Stimulated activated CD8-positive, alpha-beta memory T cell treated with anti-CD3 and anti-CD28 coated beads, Interleukin-7, amount 100 ng/mL, for 1 hour (primary cell): ENCODE measurements around the gene GLIPR2.
"Not testable (repeated sequence)": the region's sequence is repeated elsewhere in the genome, so short reads cannot be mapped to it uniquely, and the experiment has no call there.

ENCODE experiments used
- DNase-seq, 2 donors: peaks; one replicate each; pipeline ENCODE4 v3.0.0-alpha.2; 2020; ENCODE audit warnings: low read depth in 2 of 2

Gene GLIPR2, protein sequence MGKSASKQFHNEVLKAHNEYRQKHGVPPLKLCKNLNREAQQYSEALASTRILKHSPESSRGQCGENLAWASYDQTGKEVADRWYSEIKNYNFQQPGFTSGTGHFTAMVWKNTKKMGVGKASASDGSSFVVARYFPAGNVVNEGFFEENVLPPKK

DNA sequence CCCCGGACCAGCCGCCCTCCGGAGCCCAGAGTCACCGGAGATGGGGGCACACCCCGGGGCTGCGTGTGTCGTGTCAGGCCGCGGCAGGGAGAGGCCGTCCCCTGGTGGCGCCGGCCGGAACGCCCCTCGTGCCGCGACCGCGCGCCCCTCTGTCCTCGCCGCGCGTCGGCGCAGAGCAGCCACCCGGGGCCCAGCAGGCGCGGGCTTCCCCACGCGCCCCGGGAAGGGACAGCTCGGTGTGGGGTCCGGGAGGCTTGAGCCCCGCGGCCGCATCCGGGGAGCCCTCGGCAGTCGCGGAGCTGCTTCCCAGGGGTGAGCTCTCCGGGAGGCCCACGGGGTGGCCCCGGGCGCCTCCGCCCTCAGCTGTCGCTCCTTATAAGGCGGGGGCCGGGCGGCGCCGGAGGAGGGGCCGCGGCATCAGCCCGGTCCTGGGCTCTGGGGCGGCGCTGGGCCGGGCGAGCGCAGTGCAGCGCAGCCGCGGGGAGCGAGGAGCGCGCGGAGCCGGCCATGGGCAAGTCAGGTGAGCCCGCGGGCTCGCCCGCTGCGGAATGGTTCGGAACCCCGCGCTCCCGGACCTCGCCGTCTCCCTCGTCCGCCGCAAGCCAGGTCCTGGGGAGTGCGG lies at the start of gene GLIPR2:
Gene GLIPR2, plus strand, starts transcription at position 462 of the 622 bp plus-strand sequence. Its CDS starts 46 bp downstream, at position 508.
- DNase-seq: peak; percentile 56 to 57

DNA sequence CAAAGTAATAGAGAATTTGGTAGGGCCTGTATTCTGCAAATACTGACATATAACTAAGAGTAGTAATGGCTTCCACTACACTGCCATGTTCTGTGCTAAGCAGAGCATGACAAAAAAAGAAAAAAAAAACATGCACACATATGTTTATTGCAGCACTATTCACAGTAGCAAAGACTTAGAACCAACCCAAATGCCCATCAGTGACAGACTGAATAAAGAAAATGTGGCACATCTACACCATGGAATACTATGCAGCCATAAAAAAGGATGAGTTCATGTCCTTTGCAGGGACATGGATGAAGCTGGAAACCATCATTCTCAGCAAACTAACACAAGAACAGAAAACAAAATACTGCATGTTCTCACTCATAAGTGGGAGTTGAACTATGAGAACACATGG lies 49.5 kb upstream of the GLIPR2 start:
- DNase-seq: not testable (repeated sequence)

DNA sequence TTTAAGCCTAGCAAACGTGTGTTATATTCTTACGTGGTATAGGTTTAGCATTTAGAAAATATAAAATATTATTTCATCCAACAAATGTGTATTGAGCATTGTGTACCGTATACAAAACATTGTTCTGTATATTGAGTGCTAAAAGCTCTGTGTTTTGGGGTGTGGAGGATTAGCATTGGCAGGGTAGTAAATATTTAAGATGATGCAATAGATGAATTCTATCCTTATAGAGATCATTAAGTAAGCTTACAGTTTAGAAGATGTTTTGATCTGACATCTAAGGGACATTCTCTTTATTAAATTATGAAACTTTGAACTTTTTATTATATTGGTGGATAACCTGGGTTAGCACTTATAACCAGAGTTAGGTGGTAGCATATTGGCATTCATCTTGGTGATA lies 48.5 kb upstream of the GLIPR2 start:
- DNase-seq: no peak

DNA sequence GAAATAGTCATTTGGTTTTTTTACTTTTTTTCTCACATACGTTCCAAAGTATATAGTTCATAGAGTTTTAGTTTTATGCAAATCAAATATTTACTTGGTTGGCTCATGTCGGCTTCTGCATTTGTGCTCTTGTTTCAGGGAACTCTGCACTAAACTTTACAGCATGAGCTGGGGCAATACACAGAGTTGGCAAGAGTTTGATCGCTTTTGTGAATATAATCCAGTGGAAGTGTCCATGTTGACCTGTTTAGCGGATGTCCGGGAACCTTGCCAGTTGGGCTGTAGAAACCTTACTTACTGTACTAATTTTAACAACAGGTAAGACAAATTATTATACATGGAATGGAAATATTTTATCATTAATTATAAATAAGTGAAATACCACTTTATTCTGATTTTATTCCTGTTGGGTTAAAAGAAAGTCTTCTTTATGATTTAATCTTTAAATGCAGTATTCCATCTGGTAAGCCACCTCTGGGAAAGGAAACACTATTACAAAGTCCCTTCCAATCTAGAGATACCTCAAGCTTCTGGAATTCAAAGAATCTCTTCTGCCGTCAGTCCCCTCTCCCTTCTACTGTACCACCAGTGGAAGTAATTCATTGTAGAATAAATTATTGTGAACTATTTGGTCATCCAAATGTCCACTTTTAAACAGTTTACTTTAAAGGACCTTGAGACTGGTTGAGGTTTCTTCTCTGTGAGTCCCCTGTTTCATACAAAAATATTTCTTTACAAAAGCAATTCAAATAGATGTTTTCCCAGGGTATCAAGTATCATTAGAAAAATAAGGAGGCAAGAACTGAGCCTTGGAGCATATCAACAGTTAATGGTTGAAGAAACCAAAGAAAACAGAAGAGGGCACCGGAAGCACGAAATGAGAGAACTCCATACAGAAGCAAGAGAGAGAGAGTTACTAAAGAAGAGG lies 45.2 kb upstream of the GLIPR2 start:
- DNase-seq: no peak

DNA sequence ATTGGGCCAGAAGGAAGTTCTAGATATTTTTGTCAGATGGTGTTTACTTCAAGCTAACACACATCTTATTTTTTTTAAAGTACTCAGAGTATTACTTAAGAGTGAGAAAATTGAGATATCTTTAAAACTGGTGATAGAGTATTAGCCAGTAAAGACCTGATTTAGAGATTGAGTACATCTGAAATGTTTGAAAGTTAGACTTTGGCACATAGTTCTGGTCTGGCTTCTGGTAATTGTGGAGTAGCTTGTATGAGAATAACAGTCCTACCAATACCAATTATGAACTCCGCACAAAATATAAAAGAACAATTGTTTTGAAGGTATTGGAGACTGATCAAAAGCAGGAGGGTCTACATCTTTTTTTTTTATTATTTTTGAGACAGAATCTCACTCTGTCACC lies 44.5 kb upstream of the GLIPR2 start:
- DNase-seq: no peak

DNA sequence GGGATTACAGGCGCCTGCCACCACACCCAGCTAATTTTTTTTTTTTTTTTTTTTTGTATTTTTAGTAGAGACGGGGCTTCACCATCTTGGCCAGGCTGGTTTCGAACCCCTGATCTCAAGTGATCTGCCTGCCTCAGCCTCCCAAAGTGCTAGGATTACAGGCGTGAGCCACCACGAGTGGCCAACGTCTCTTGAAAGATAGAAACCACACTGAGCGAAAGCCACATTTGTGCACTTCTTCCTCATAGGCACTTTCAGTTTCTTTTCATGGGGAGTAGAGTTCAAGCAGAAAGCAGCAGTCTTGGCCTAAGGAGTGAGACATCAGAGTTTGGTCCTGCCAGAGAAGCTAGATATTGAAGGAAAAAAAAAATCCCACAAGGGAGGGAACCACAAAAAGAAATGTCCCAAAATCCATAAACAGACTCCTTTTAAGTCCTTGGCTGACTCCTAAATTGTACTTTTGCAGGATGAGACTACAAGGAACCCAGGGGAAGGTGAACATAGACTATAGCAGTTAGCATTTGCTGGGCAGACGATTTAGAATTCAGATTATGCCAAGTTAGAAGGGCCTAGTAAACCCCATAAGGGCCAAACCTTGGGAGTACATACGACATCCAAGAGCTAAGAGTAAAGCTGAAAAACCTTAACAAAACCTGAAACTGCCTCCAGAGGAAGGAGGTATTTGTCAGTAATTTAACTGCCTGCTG lies 43.9 kb upstream of the GLIPR2 start:
- no peak for DNase-seq

DNA sequence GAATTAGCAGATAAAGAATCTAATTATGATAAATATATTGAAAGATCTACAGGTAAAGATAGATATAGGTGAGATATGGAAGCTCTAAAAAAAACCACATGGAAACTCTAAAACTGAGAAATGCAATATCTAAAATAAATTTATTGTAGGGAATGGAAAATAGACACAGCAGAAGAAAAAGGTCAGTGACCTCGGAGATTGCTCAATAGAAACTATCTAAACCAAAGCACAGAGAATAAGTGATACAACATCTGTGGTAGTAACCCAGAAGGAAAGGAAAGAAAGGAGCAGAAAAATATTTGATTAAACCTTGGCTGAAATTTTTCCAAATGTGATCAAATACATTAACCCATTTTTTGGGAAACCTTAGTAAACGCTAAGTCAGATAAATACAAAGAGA lies 43.1 kb upstream of the GLIPR2 start:
- DNase-seq: no peak

DNA sequence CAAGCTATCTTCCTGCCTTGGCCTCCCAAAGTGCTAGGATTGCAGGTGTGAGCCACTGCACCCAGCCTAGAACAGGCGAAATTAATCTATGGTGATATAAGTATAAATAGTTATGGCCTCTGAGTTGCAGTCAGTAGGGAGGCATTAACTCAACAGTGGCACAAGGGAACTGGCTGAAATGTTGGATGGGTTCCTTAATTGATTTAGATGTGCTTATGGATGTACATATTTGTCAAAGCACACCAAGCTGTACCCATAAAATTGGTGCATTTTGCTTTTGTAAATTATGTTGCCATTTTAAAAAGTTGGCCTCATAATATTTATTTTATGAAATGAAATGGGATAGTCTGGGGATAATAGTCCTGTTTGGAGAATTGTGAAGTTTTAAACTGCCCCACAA lies 36.8 kb upstream of the GLIPR2 start:
- DNase-seq: no peak

DNA sequence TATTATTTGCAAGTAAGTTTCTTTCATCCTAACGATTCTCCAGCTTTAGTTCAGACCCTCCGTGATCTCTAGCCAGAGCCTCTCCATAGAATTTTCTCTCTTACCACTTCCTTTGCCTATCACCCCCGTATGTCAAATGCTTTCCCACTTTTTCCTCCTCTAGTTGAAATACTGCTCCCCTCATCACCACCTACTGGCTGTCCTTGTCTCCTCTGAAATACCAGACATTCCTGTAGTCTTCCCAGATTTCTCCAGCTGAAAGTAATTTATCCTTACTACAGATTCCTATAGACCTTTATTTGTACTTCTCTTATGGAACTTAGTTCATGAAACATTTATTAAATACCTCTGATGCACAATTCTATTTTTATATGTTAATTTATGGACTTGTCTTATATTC lies 36.0 kb upstream of the GLIPR2 start:
- DNase-seq: no peak

DNA sequence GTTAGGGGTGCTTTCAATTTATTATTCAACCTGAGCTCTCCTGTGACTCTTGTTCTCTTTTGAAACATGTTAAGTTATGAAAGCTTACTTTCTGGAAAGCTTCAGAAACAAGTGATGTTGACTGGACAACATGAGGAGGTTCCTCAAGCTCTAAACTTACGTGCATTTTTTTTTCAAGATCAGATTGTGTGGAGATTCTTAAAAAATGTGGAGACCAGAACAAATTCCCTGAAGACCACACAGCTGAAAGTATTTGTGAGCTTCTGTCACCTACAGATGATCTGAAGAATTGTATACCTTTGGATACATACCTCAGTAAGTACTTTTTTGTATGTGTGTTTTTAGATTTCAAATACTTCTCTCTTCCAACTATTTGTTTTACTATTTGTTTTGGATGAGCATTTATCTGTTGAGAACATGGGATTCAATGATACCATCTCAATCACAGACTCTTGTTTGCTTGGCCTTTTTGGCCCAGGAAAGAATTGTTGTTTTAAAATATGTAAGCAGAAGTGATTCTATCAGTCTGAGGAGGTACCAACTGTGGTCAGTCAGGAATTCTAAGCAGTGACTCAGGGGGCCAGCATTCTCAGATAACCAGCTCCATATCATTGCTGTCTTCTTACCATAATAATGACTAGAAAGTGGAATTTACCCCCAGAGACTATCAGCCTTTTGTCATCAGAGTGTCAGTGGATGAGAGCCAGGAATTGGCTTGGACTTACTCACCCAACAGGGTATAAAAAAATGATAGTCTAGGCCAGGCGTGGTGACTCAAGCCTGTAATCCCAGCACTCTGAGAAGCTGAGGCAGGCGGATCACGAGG lies 34.4 kb upstream of the GLIPR2 start:
- DNase-seq: no peak

DNA sequence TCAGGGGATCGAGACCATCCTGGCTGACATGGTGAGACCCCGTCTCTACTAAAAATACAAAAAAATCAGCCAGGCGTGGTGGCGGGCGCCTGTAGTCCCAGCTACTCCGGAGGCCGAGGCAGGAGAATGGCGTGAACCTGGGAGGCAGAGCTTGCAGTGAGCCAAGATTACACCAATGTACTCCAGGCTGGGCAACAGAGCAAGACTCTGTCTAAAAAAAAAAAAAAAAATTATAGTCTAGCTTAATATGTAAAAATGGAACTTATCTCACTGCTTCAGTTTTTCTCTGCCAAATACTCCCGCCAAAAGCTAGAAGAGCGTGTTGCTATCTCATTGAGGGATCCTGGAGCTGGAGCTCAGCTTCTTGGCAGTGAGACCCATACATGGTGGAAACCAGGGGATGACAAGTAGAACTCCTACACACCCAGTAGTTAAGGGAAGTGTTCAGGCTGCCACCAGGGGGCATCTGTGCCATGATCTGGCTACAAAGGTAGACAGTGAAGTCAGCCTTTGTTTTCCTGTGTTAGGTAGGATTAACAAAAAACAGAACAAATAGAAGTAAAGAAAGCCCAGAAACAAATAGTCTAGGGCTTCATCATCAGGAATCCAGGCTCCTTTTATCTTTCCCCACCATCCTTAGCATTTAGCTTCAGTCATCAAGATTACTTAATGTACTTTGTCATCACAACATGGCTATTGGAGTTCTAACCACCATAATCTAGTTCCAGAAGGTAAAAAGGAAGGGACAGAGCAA lies 33.6 kb upstream of the GLIPR2 start:
- DNase-seq: peak; percentile 57 to 84

DNA sequence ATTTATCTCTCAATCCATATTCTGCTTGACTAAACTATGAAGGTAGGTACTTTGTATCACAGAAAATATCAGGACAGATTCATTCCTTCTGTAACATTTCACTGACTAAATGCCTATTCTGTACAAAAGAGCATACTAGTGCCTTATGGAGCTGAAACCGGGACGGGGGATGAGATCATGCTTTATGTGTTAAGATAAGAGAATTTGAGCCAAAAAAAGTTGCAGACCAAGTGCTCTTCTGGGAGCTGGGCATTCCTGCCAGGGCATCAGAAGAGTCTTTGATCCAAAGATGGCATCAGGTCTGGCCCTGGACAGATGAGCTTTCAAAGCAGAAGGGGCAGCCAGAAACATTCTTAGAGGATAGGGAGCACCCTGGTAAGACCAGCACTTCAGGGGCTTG lies 27.5 kb upstream of the GLIPR2 start:
- no peak for DNase-seq

DNA sequence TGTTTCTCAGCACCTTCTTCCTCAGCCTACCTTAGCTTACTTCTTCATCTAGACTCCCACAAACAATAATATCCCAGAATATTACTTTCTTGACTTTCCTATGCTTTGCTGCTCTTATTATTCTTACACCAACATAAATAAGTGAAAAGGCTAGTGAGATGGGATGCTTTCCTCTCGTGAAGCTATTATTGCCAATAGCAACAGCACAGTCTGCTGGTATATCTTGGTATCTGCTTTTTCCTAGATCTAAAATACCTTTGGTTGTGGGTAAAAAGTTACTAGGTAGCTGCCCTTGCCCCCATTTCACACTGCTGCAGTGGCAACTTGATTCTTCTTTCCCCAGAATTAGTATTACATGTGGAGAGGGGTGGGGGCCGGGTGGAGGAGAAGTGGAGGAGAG lies 26.1 kb upstream of the GLIPR2 start:
- DNase-seq: no peak

DNA sequence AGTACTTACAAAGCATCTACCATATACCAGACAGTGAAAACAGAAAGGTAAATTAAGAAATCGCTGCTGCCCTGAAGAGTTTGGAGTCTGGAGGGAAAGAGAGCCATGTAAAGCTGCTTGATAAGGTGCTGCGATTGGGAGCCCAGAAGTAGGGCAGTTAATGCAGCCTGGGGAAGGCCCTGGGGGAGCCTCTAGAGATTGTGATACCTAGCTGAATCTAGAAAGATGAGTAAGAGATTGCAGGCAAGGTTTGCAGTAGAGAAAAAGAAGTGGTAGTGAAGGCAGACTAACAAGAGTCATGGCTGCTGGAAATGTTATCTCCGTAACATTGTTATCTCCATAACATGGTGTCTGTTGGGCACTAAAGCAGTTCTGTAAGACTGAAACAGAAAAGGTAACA lies 24.0 kb upstream of the GLIPR2 start:
- no peak for DNase-seq

DNA sequence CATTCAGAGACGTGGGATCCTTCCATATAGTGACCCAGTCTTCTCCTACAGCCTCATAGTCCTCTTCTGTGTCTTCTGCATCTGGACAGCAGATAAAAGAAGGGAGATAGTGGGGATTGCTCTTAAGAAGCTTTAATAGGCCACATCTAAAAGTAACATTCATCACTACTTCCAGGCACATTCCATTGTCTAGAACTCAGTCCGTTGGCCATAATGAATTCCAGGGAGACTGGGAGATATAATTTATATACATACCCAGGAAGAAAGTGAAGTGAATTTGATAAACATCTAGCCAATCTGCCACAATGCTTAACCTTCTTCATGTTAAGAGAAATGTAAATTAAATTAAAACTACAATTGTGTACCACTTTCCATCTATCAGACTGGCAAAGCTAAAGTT lies 22.5 kb upstream of the GLIPR2 start:
- DNase-seq: no peak

DNA sequence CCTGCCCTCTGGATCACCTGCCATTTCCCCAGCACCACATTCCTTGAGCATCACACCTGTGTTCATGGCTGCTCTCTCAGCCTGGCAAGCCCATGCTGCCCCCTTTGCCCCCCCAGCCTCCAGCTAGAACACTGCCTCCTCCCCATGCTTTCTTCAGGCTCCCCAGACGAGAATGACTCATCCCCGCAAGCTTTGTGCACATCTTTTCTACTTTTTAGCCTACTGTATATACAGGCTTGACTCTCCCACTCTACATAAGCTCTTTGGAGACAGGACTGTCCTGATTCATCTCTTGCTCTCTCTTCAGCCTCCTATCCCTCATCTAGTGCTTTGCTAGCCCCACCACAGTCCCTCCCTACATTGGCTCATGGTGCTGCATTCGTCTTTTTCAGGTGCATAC lies 19.9 kb upstream of the GLIPR2 start:
- DNase-seq: no peak

DNA sequence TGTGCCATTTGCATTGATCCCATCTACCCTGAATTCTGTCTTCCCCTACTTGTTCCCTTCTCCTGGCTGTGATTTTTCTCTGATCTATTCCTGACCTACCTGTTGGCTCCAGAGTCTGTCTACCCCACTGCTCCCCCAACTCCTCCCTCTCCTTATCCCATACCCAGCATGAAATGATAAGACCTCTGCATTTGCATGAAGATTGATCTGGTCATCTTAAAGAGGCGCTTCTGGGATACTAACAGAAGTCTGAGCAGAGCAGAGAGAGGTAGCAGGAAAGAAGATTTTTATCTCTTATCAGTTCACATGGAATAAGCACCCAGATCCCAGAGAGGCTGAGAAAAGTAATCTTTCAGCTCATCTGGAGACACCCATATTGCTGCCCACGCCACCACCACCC lies 18.3 kb upstream of the GLIPR2 start:
- DNase-seq: no peak

DNA sequence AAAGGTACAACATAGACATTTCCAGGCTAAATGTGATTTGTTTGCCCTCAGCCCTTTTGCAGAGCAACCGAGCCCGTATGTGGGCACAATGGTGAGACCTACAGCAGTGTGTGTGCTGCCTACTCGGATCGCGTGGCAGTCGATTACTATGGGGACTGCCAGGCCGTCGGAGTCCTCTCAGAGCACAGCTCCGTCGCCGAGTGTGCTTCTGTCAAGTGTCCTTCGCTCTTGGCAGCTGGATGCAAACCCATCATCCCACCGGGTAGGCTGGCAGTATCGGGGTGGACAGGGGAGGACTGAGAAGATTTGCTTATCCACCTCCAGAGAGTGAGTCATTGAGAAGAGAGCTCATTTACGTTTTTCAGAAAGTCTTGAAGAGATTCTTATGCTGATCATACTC lies 17.8 kb upstream of the GLIPR2 start:
- DNase-seq: no peak

DNA sequence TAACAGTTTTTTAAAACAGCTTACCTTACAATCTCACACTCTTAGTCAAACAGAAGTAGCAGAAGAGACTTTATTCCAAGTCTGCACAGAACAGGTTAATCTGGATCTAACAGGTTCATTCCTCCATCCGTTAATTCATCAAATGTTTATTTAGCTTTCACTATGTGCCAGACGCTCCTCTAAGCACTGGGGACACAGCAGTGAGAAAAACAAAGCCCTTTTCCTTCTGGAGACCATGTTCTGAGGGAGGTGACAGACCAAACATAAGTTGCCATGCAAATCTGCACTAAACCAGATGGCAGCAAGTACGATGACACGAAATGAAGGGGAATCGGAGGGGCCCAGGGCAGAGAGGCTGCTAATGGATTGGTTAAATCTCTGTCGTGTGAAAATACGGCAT lies 17.1 kb upstream of the GLIPR2 start:
- DNase-seq: no peak

DNA sequence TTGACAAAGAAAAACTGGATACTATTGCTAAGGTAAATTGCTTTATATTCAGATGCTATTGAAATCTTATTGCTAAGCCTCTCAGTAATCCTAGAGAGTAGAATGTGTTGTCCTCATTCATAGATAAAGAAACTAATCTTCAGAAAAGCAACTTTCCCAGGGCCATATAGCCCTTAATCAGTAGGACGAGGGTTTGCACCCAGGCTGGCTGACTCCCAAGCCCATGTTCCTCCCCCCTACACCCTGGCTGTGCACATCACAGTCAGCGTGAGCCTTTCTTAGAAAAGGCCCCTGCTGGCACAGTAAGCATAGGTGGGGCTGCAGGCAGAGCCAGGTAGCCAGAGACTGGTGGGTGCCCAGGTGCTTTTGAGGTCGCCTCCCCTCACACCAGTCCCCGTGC lies 15.8 kb upstream of the GLIPR2 start:
- no peak for DNase-seq

DNA sequence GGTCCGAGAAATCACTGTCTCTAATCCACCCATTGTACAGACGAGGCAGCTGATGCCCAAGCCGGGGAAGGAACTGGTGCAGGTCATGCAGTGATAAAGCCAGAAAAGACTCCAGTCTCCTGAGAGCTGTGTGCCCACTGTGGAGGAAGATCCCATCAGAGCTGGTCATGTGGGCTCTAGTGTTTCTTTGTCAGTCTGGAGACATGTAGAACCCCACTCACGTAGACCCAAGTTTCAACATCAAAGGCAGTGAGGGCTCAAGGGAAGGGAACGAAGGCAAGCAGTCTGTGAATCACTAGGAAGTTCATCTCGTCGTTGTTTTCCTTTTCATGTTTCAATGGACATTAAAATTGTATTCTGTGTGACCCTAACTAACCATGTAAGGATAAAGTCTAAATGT lies 14.6 kb upstream of the GLIPR2 start:
- no peak for DNase-seq
